Measurements from ENCODE around the gene CHTF8.

The CHTF8 gene

DNA sequence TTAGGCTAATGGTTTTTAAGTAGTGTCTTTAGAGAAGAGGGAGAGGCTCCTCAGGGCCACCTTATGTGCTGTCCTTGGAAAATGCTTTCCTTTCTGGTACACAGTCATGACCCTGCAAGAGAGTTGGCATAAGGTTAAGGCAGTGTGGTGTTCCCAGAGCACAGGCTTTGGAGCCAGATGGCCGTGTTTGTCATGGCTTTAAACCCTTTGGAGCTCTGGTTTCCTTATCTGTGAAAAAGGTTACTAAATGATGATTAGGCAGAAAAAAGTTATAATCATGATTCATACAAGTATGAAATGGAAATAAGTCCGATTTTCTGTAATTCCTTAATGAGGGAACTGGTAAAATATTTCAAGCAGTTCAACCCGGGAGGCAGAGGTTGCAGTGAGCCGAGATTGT lies 13.3 kb upstream of the CHTF8 start:
- Histone ChIP-seq H3K27ac (ENCODE audit: extremely low read depth, low read depth, low read length) (no peak overlapping the region), H3K36me3 (ENCODE audit: control insufficient read depth in 2 of 2, insufficient read depth in 1 of 2, low read length in 2 of 2) (peaks cover 44 to 68% of the 10 kb centered on the region in 2 experiments), H3K9me3 (ENCODE audit: control insufficient read depth, insufficient read depth, low read depth, low read length) (no peaks in the 10 kb centered on the region), H3K4me3 (ENCODE audit: low read depth, low read length) (no peak overlapping the region), H3K4me1 (ENCODE audit: control insufficient read depth, insufficient read depth, low read length) (no peaks in the 10 kb centered on the region)
- POLR2A ChIA-PET: no interaction called here
- TF ChIP-seq SALL2 (tag by site-specific recombination; IDR thresholded peaks at IDR 0.05; ENCODE audit: borderline replicate concordance) (no peak), ZNF514 (tag by site-specific recombination; IDR thresholded peaks at IDR 0.05) (no peak)
- CTCF ChIA-PET: interaction anchor here (0.6 kb wide), 2 partner anchors 100 to 605 kb away, joined by 3 to 6 read pairs; no protein-coding TSS in a partner anchor

- ChIA-PET CTCF (no interaction called here), POLR2A (no interaction called here)
- Histone ChIP-seq H3K36me3 (ENCODE audit: control insufficient read depth in 2 of 2, insufficient read depth in 1 of 2, low read length in 2 of 2) (peaks cover 51 to 75% of the 10 kb centered on the region in 2 experiments), H3K4me3 (ENCODE audit: low read depth, low read length) (no peak overlapping the region), H3K27ac (ENCODE audit: extremely low read depth, low read depth, low read length) (no peak overlapping the region), H3K9me3 (ENCODE audit: control insufficient read depth, insufficient read depth, low read depth, low read length) (no peaks in the 10 kb centered on the region), H3K4me1 (ENCODE audit: control insufficient read depth, insufficient read depth, low read length) (no peaks in the 10 kb centered on the region)
- TF ChIP-seq, protein P1, sequence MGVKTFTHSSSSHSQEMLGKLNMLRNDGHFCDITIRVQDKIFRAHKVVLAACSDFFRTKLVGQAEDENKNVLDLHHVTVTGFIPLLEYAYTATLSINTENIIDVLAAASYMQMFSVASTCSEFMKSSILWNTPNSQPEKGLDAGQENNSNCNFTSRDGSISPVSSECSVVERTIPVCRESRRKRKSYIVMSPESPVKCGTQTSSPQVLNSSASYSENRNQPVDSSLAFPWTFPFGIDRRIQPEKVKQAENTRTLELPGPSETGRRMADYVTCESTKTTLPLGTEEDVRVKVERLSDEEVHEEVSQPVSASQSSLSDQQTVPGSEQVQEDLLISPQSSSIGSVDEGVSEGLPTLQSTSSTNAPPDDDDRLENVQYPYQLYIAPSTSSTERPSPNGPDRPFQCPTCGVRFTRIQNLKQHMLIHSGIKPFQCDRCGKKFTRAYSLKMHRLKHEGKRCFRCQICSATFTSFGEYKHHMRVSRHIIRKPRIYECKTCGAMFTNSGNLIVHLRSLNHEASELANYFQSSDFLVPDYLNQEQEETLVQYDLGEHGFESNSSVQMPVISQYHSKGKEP (tag by site-specific recombination; IDR thresholded peaks at IDR 0.05): no peak
- TF ChIP-seq ZNF596 (tag by site-specific recombination; IDR thresholded peaks at IDR 0.05): no peak
- TF ChIP-seq ZNF394 (tag by site-specific recombination; IDR thresholded peaks at IDR 0.05; ENCODE audit: borderline replicate concordance): no peak
- TF ChIP-seq ZNF701 (tag by site-specific recombination; IDR thresholded peaks at IDR 0.05): no peak
- no peak for TF ChIP-seq ZNF677 (tag by site-specific recombination; IDR thresholded peaks at IDR 0.05)
- no peak for TF ChIP-seq HOXC10 (CRISPR knock-in tag; IDR thresholded peaks at IDR 0.05)
- no peak for TF ChIP-seq HOXD13 (CRISPR knock-in tag; IDR thresholded peaks at IDR 0.05; ENCODE audit: borderline replicate concordance)
- TF ChIP-seq ZNF184 (tag by site-specific recombination; IDR thresholded peaks at IDR 0.05): no peak
- TF ChIP-seq ZNF561 (tag by site-specific recombination; IDR thresholded peaks at IDR 0.05; ENCODE audit: borderline replicate concordance): no peak
- TF ChIP-seq ZNF843 (tag by site-specific recombination; IDR thresholded peaks at IDR 0.05): no peak
- no peak for TF ChIP-seq TCF7L2 (IDR thresholded peaks at IDR 0.05; ENCODE audit: borderline replicate concordance, low read depth, low read length)
- no peak for TF ChIP-seq ZNF138 (tag by site-specific recombination; IDR thresholded peaks at IDR 0.05; ENCODE audit: borderline replicate concordance)
- TF ChIP-seq ZNF654 (tag by site-specific recombination; IDR thresholded peaks at IDR 0.05; ENCODE audit: low read depth): no peak
- TF ChIP-seq IKZF3 (tag by site-specific recombination; IDR thresholded peaks at IDR 0.05): no peak
- TF ChIP-seq ZNF292 (tag by site-specific recombination; IDR thresholded peaks at IDR 0.05; ENCODE audit: borderline replicate concordance, low read depth): no peak
- no peak for TF ChIP-seq ZNF133 (tag by site-specific recombination; IDR thresholded peaks at IDR 0.05)
Measured at GRCh38 chr16:69143116-69143515, 10.7 kb upstream of the CHTF8 start.

- Histone ChIP-seq H3K36me3 (ENCODE audit: control insufficient read depth in 2 of 2, insufficient read depth in 1 of 2, low read length in 2 of 2) (peaks cover 60 to 83% of the 10 kb centered on the region in 2 experiments), H3K27ac (ENCODE audit: extremely low read depth, low read depth, low read length) (no peak overlapping the region), H3K9me3 (ENCODE audit: control insufficient read depth, insufficient read depth, low read depth, low read length) (no peaks in the 10 kb centered on the region), H3K4me1 (ENCODE audit: control insufficient read depth, insufficient read depth, low read length) (no peaks in the 10 kb centered on the region), H3K4me3 (ENCODE audit: low read depth, low read length) (no peak overlapping the region)
- TF ChIP-seq ZBTB10 (tag by site-specific recombination; IDR thresholded peaks at IDR 0.05) (no peak), ZNF555 (tag by site-specific recombination; conservative IDR thresholded peaks at IDR 0.05) (no peak), ZNF624 (tag by site-specific recombination; IDR thresholded peaks at IDR 0.05) (no peak), ZBTB1 (tag by site-specific recombination; IDR thresholded peaks at IDR 0.05) (no peak), ZNF394 (tag by site-specific recombination; IDR thresholded peaks at IDR 0.05; ENCODE audit: borderline replicate concordance) (no peak), ZSCAN30 (tag by site-specific recombination; IDR thresholded peaks at IDR 0.05) (no peak), ZNF266 (tag by site-specific recombination; IDR thresholded peaks at IDR 0.05; ENCODE audit: low read depth) (no peak)
- ChIA-PET CTCF (interaction anchor here (1.2 kb wide), 1 partner anchor 27 kb away, joined by 3 read pairs; no protein-coding TSS in a partner anchor), POLR2A (interaction anchor here (0.5 to 1.7 kb wide), 2 partner anchors 9 to 67 kb away, joined by 3 to 7 read pairs; partner anchors contain the start of genes CHTF8 and UTP4)
Measured at GRCh38 chr16:69141936-69142335, 9.5 kb upstream of the CHTF8 start.

Measured in HEK293 (cell line).